Non-pigmented ciliary epithelial cell (primary cell): Measurements from ENCODE around the gene ST7.

Experiments used
- DNase-seq: peaks from one replicate; pipeline ENCODE4 v3.0.0-alpha.2; 2010; ENCODE audit warnings: low read depth

Gene ST7

DNA sequence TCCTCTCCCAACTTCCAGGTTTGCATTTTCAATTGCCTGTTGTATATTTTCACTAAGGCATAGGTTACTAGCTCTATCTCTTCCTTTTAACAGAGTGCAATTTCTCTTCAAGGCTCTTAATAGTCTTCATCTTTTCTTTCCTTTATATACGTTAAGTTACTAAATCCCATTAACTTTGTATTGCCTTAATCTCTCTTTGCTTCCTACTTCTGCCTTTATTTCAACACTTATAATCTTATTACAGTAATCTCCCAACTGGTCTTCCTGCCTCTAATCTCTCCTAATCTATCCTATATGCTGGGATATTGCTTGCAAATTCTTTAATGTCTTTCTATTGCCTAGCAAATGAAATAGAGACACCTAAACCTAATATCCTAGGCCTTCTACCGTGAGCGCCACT, 26.1 kb downstream of the ST7 start:
- no peak for DNase-seq

GRCh38 chr7:116980354-116980753, 27.1 kb downstream of the ST7 start:
- DNase-seq = no peak

GRCh38 chr7:116981939-116982338, 28.6 kb downstream of the ST7 start:
- DNase-seq = no peak

GRCh38 chr7:116984511-116984910, 31.2 kb downstream of the ST7 start:
- no peak for DNase-seq

DNA sequence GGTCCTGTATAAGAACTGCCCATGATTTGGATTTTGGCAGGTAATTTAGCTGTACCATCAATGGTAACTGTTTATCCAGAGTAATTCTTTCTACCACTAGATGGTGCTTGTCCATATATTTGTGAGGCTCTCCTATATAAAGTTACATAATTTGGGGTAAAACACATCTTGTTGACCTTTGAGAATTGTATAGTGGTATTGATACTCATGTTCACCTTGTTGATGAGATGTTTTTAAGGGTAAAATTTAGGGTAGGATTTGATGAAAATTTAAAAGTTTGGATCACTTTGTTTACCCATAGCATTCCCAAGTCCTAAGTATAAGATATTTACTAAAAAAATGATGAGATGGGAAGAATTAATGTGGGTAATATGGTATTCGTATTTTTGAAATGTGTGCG, 31.6 kb downstream of the ST7 start:
- DNase-seq = no peak

- DNase-seq = no peak
Measured at GRCh38 chr7:116985575-116985974, 32.3 kb downstream of the ST7 start.

GRCh38 chr7:116986611-116987565, 33.6 kb downstream of the ST7 start:
- DNase-seq = no peak

GRCh38 chr7:116988363-116988989, 35.2 kb downstream of the ST7 start:
- DNase-seq = no peak

DNA sequence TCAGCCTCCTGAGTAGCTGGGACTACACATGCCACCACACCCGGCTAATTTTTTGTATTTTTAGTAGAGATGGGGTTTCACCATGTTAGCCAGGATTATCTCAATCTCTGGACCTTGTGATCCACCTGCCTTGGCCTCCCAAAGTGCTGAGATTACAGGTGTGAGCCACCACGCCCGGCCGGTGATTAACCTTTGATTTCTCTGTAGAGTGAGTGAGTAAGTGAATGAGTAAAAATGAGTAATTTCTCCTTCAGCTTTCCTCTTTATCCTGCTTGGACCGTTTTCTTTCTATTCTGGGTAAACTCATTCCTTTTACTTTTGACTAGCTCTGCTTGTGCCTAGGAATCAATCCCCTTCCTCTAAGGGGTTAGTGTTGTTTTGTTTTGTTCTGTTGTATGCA, 36.8 kb downstream of the ST7 start:
- no peak for DNase-seq

DNA sequence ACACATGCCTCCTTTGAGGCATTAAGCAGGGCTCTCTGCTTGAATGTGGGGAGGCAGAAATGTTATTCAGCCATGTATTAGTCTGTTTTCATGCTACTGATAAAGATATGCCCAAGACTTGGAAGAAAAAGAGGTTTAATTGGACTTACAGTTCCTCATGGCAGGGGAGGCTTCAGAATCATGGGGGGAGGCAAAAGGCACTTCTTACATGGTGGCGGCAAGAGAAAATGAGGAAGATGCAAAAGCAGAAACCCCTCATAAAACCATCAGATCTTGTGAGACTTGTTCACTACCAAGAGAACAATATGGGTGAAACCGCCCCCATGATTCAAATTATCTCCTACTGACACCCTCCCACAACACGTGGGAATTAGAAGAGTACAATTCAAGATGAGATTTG, 37.9 kb downstream of the ST7 start:
- no peak for DNase-seq

DNA sequence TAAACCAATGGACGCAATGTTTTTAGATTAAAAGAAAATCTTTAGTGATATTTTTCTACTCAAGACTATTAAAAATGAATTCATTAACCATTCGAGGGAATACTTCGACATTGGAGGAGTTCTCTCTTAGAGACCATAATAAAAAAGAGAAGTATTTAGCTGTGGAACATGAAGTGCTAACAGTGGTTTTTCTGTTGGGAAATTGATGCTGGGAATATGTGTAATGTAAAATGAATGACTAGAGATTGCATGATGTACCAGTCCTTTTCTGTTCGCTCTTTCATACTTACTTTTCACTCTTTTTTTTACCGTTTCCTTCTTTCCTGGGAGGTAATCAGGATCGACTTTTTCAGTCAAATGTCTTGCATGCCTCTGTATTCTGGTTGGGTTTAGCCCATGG, 41.3 kb downstream of the ST7 start:
- DNase-seq = no peak

DNA sequence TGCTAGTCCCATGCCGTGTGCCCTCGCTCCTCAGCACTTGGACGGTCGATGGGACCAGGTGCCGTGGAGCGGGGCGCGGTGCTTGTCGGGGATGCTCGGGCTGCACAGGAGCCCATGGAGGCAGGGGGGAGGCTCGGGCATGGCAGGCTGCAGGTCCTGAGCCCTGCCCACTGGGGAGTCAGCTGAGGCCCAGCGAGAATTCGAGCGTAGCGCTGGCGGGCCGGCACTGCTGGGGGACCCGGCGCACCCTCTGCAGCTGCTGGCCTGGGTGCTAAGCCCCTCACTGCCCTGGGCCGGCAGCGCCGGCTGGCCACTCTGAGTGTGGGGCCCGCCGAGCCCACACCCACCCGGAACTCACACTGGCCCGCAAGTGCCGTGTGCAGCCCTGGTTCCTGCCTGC, 44.7 kb downstream of the ST7 start:
- DNase-seq = no peak

GRCh38 chr7:116998567-116999175, 45.4 kb downstream of the ST7 start:
- no peak for DNase-seq

DNA sequence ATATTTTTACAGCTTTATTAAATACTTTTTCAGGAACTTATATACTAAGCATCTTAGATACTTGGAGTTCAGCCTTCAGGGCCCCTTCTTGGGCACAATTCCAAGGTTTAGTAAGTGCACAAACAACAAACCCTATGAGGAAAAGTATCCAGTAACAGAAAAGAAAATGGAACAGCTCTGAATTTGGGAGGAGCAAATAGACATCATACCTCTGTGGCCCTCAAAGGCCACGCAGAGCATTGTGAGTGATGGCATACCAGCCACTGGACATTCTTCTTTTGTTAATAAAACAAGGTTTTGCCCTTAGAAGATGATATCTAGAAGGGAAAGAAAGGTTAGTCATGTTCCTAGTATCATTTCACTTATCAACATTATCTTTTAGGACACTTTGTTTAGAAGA, 46.0 kb downstream of the ST7 start:
- DNase-seq = no peak

DNA sequence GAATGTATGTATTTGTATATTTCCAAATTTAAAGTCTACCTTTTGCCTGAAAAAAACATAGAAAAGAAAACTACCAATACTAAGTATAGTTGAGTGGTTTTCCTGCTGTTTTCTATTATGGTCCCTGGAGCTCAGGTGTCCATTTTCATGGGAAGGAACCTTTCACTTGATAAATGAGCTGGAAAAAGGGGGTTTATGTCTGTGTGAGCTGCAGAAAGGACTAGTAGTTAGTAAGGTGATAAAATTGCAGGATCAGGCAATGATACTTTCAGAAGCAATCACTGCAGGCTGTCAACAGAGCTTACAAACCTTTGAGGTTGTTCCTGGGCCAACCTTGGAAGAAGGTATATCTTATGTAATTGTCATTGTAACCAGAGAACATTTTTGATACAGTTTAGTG, 48.0 kb downstream of the ST7 start:
- DNase-seq = no peak

DNA sequence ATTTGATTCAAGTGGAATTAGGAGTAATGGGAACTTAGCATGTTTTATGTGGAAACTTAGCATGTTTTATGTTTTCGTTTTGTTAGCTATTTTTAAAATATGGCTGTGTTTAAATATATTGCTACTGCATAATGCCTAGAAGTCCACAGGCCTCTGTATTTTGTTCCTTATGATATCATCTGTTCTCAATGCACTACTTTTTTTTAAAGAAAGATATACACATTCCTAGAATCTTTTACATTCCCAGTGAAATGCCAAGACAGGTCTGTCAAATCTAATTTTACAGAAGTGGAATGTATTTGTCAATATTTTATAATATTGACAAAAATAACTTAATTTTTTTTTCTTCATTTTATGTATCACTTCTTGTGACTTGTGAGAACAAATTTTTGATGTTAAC, 51.6 kb downstream of the ST7 start:
- no peak for DNase-seq

DNA sequence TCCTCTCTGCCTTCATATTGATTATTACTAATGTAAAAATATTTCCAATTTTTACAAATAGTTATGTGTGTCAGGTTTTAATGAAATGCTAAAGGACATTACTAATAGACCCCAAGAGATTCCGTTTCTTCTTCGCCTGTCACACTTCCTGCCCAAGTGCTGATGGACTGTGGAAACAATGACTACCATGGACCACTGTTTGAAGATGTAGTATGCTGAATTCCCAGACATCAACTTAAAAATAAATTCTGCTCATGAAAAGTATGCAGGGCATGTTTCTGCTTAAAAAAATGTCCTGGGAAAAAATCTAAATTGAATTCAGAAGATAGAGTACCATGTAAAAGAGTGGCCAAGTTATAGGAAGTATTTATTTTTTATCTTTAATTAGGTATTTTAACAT, 52.1 kb downstream of the ST7 start:
- no peak for DNase-seq

DNA sequence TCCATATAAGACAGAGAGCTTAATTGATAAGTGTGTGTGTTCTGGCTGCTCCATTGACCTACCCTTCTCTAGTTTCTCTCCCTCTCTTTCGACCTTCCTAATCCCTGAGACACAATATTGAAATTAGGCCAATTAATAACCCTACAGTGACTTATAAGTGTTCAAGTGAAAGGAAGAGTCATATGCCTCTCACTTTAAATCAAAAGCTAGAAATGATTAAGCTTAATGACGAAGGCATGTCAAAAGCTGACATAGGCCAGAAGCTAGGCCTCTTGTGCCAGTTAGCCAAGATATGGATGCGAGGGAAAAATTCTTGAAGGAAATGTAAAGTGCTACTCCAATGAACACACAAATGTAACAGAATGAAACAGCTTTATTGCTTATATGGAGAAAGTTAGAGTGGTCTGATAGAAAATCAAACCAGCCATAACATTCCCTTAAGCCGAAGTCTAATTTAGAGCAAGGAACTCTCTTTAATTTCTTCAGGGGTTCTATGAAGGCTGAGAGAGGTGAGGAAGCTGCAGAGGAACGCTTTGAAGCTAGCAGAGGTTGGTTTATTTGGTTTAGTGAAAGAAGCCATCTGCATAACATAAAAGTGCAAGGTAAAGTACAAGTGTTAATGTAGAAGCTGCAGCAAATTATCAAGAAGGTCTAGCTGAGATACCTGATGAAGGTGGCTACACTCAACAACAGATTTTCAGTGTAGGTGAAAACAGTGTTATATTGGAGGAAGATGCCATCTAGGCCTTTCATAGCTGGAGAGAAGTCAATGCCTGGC, 53.8 kb downstream of the ST7 start:
- DNase-seq = no peak

DNA sequence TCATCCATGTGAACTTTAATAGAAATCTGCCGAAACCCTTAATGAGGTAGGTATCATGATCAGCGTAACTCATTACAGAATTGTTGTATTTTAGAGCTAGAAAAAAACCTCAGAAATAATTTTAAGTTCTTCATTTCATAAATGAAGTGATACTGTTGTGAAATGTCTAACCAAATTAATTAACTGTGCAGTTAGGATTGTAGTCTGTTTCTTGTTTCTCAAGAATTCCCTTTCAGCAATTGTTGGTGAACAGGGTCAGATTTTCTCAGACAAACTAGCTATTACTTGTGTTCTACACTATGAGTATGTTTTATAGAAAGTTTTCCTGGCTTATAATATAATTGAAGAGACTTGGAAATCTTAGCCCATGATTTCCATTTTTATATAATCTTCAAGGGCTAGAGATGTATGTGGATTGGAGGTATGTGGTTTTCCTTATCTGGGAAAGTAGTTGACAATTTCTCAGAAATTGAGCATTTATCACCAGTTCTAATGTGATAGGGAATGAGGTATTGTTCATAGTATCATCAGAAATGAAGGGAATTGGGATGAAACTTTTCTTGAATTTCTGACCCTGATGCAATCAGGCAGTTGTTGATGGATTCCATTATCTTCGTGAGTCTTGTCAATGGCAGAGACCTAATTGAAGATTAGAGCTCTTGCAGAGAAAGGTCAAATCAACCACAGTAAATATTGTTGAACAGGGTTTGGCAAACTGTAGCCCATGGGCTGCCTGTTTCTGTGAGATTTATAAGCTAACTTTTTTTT, 55.0 kb downstream of the ST7 start:
- DNase-seq = no peak

DNA sequence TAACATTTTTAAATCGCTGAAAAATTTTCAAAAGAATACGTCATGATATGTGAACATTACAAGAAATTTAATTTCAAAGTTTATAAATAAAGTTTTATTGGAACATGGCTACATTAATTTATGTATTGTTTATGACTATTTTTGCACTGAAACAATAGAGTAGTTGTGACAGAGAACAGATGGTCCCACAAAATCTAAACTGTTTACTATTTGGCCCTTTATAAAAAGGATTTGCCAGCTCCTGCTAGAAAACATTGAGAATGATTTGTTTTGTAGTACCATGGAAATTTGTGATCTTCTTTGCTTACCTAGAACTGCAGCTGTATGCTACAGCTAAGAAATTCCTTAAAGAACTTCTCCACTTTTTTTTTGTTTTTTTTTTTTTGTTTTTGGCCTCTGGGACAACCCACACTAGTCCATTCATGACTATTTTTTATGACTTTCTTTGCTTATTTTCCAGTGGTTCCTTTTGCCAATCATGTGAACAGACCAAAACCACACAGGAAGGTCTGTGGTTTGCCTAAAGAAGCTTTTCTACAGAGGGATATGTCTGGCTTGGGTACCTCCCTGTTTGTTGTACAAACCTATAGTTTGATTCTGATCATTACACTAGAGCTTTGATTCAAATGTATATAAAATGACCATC, 55.7 kb downstream of the ST7 start:
- no peak for DNase-seq

- DNase-seq = no peak
Measured at GRCh38 chr7:117009705-117010361, 56.5 kb downstream of the ST7 start.
